ENCODE data around the gene UBTD2. TPM values are rescaled to one million over a fixed set of nuclear protein-coding genes. Genes with fewer than 3 reads are reported as not detected.

UBTD2 gene
- polyA plus RNA-seq, 1 experiment = 9.4 TPM

DNA sequence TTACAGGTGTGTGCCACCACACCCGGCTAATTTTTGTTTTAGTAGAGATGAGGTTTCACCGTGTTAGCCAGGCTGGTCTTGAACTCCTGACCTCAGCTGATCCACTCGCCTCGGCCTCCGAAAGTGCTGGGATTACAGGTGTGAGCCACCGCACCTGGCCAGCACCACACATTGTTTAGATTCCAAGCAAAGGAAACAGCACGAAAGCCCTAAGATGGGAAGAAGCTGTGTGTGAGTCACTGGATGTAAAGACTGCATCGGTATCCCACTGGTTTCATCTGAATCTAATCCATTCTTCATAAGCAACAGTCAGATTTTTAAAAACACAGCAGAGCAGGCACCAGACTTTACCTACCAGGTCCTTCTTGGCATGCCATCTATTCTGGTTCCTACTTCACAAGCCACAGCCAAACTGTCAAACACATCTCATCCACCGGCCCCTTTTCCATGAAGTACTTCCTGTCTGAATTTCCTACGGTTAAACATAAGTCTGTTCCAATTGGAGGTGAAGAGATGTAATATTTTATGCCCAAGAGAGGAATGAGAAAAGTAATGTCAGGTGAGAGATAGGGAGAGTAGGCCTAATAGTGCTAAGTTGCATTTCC, 17.4 kb downstream of the UBTD2 start:
- no peak overlapping the region for H3K4me3 ChIP-seq (ENCODE audit: low read depth, low read length)
- no peak for DNase-seq (ENCODE audit: low read depth)
- CTCF ChIA-PET = interaction anchor here (0.8 kb wide), 1 partner anchor 24 kb away, joined by 3 read pairs; no protein-coding TSS in a partner anchor
- H3K36me3 ChIP-seq (ENCODE audit: control insufficient read depth, insufficient read depth, low read length) = no peaks in the 10 kb centered on the region
- TF ChIP-seq, protein P1, sequence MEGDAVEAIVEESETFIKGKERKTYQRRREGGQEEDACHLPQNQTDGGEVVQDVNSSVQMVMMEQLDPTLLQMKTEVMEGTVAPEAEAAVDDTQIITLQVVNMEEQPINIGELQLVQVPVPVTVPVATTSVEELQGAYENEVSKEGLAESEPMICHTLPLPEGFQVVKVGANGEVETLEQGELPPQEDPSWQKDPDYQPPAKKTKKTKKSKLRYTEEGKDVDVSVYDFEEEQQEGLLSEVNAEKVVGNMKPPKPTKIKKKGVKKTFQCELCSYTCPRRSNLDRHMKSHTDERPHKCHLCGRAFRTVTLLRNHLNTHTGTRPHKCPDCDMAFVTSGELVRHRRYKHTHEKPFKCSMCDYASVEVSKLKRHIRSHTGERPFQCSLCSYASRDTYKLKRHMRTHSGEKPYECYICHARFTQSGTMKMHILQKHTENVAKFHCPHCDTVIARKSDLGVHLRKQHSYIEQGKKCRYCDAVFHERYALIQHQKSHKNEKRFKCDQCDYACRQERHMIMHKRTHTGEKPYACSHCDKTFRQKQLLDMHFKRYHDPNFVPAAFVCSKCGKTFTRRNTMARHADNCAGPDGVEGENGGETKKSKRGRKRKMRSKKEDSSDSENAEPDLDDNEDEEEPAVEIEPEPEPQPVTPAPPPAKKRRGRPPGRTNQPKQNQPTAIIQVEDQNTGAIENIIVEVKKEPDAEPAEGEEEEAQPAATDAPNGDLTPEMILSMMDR (IDR thresholded peaks at IDR 0.05; ENCODE audit: insufficient read depth, low read depth, low read length) = no peak
- no peaks in the 10 kb centered on the region for H3K27me3 ChIP-seq (ENCODE audit: control insufficient read depth, insufficient read depth, low read length)
- POLR2A ChIA-PET = no interaction called here

DNA sequence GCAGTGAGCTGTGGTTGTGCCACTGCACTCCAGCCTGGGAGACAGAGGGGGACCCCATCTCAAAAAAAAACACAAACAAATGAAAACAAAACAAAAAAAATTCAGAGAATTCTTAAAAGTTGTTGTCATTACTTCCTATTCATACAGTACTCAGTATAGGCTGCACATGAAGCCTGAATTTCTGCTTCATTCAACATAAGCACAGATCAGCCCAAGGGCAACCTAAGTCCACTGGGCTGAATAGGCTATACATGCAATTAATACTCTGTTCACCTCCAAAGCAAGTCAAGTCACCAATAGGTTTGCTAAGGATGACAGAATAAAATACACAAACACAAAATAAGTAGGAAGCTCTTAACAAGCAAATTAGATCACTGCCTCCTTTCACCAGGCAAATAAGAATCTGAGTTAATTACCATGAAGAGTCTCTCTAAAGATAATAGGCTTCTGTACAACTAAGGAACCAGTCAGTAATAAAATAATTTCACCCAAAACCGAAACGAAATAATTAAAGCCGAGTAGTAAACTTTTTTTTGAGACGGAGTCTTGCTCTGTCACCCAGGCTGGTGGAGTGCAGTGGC, 18.7 kb downstream of the UBTD2 start:
- Histone ChIP-seq H3K4me3 (ENCODE audit: low read depth, low read length) (no peak overlapping the region), H3K36me3 (ENCODE audit: control insufficient read depth, insufficient read depth, low read length) (no peaks in the 10 kb centered on the region), H3K27me3 (ENCODE audit: control insufficient read depth, insufficient read depth, low read length) (no peaks in the 10 kb centered on the region)
- POLR2A ChIA-PET = no interaction called here
- no peak for DNase-seq (ENCODE audit: low read depth)
- TF ChIP-seq, protein P1 (IDR thresholded peaks at IDR 0.05; ENCODE audit: insufficient read depth, low read depth, low read length) = no peak
- CTCF ChIA-PET = no interaction called here

DNA sequence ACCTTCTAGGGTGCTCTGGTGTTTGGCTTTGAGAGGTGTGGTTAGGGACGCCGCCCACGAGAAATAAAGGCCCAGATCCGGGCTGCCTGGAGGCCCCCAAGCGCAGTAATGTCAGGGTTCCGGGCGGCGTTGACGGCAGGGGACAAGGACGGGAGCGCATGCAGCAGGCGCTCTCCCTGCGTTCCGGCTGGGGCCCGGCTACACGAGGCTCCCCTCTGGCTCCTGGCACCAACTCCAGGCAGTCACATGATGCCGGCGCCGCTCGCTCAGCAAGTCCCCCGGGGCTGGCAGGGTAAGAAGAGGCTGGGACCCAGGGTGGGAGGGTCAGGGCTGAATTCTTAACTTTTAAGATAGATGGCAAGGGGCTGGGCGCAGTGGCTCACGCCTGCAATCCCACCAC, 28.1 kb downstream of the UBTD2 start:
- Histone ChIP-seq H3K4me3 (ENCODE audit: low read depth, low read length) (no peak overlapping the region), H3K27me3 (ENCODE audit: control insufficient read depth, insufficient read depth, low read length) (no peaks in the 10 kb centered on the region), H3K36me3 (ENCODE audit: control insufficient read depth, insufficient read depth, low read length) (peaks cover 1% of the 10 kb centered on the region; the same call in 1 of the 2 replicates)
- CTCF ChIA-PET = no interaction called here
- DNase-seq (ENCODE audit: low read depth) = no peak
- TF ChIP-seq, protein P1 (IDR thresholded peaks at IDR 0.05; ENCODE audit: insufficient read depth, low read depth, low read length) = no peak
- POLR2A ChIA-PET = no interaction called here

DNA sequence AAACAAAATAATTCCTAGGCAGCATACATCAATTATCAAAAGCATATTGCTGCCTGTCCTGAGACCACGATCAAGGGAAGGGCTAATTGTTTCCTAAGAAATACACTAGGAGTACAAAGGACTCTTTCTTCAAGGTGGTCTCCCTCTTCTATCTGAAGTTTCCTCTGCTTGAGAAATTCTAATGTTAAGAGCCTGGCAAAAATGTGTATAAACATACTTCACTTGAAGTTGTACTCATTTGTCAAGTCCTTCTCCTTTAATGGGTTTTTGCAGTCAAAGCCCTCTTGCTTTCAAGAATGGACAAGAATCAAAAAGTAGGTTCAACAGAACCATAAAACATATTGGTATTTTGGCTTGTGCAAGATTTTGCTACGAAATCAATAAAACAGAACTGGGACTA, 31.1 kb downstream of the UBTD2 start:
- H3K27me3 ChIP-seq (ENCODE audit: control insufficient read depth, insufficient read depth, low read length) = no peaks in the 10 kb centered on the region
- no peak for DNase-seq (ENCODE audit: low read depth)
- H3K36me3 ChIP-seq (ENCODE audit: control insufficient read depth, insufficient read depth, low read length) = peaks cover 1% of the 10 kb centered on the region; the same call in 1 of the 2 replicates
- ChIA-PET CTCF (interaction anchor here (0.8 to 1.5 kb wide), 3 partner anchors 10 to 41 kb away, joined by 3 to 5 read pairs (median 4); no protein-coding TSS in a partner anchor), POLR2A (no interaction called here)
- TF ChIP-seq, protein P1 (IDR thresholded peaks at IDR 0.05; ENCODE audit: insufficient read depth, low read depth, low read length) = no peak
- no peak overlapping the region for H3K4me3 ChIP-seq (ENCODE audit: low read depth, low read length)

DNA sequence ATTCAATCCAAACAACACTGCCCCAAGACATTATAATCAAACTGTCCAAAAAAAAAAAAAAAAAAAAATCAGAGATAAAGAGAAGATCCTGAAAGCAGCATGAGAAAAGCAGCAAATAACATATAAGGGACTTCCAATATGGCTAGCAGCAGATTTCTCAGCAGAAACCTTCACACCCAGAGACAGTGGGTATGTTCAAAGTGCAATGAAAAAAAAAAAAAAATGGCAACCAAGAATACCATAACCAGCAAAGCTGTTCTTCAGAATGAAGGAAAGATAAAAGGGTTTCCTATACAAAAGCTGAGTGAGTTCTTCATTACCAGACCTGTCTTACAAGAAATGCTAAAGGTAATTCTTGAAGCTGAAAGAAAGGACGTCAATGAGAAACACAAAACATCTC, 32.1 kb downstream of the UBTD2 start:
- CTCF ChIA-PET = no interaction called here
- Histone ChIP-seq H3K4me3 (ENCODE audit: low read depth, low read length) (no peak overlapping the region), H3K27me3 (ENCODE audit: control insufficient read depth, insufficient read depth, low read length) (no peaks in the 10 kb centered on the region), H3K36me3 (ENCODE audit: control insufficient read depth, insufficient read depth, low read length) (peaks cover 1% of the 10 kb centered on the region; the same call in 1 of the 2 replicates)
- POLR2A ChIA-PET = no interaction called here
- TF ChIP-seq, protein P1 (IDR thresholded peaks at IDR 0.05; ENCODE audit: insufficient read depth, low read depth, low read length) = no peak
- DNase-seq (ENCODE audit: low read depth) = no peak
